Measurements from ENCODE around the gene FOXP1. TPM values are rescaled to one million over a fixed set of nuclear protein-coding genes. Genes with fewer than 3 reads are reported as not detected.

FOXP1 gene
- total and polyA plus RNA-seq, 9 of the 15 experiments (the other 6 are each of a cell fraction or from before 2014, with no cell fraction given): 7.7 to 34.5 (median 13.7) TPM

- no peaks in the 10 kb centered on the region for H4K20me1 ChIP-seq (replicated peaks; ENCODE audit: control insufficient read depth, insufficient read depth, low read length)
- H3K4me3 ChIP-seq: no peak overlapping the region
- H3K27me3 ChIP-seq (ENCODE audit: control insufficient read depth in 2 of 2, insufficient read depth in 2 of 2, low read length in 2 of 2): no peaks in the 10 kb centered on the region
- FAIRE-seq (no peak), ATAC-seq (no peak), DNase-seq (ENCODE audit: extremely low read depth in 1 of 4, low spot score in 3 of 4) (no peak)
- BruUV-seq (replicated peaks): no TSS peak
- 0 out of 3 replicates have a peak, but pooled peaks cover 3% of the 10 kb centered on the region for H3K36me3 ChIP-seq (ENCODE audit: control insufficient read depth, insufficient read depth, low read length)
- ChIA-PET POLR2A (interaction anchor here (0.7 to 0.8 kb wide), 2 partner anchors 18 to 220 kb away, joined by 3 read pairs; no protein-coding TSS in a partner anchor), CTCF (ENCODE audit: low intra/inter-chr PET ratio) (no interaction called here)
- no peak overlapping the region for H3K9ac ChIP-seq (ENCODE audit: insufficient read depth in 1 of 2, low read depth in 2 of 2, low read length in 2 of 2)
- no peak for TF ChIP-seq ZNF79 (CRISPR knock-in tag; IDR thresholded peaks at IDR 0.05; ENCODE audit: low read depth)
- no peak for TF ChIP-seq BCOR (IDR thresholded peaks at IDR 0.05)
- TF ChIP-seq TEAD1 (CRISPR knock-in tag; IDR thresholded peaks at IDR 0.05): no peak
- TF ChIP-seq SIRT6 (IDR thresholded peaks at IDR 0.05; ENCODE audit: low read depth, low read length): no peak
- TF ChIP-seq SREBF1 (IDR thresholded peaks at IDR 0.05; ENCODE audit: borderline replicate concordance, low read depth, low read length): no peak
- TF ChIP-seq ZNF75A (CRISPR knock-in tag; IDR thresholded peaks at IDR 0.05): no peak
- no peak for TF ChIP-seq HDAC6 (IDR thresholded peaks at IDR 0.05; ENCODE audit: low read depth, low read length)
- TF ChIP-seq E2F3 (CRISPR knock-in tag; IDR thresholded peaks at IDR 0.05): no peak
- no peak for TF ChIP-seq CBX1 (IDR thresholded peaks at IDR 0.05; ENCODE audit: low read depth)
- TF ChIP-seq FOXO4 (CRISPR knock-in tag; IDR thresholded peaks at IDR 0.05): no peak
- no peak overlapping the region for H3K4me2 ChIP-seq (ENCODE audit: insufficient read depth, low read length)
- H3K27ac ChIP-seq (ENCODE audit: extremely low read depth, low read depth, low read length): no peak overlapping the region
- intact Hi-C loops (cut with micrococcal nuclease): no loop called here
- H3K9me3 ChIP-seq (replicated peaks; ENCODE audit: control insufficient read depth, insufficient read depth, low read depth, low read length): no peaks in the 10 kb centered on the region
- H2AFZ ChIP-seq (ENCODE audit: low read depth, low read length): no peak overlapping the region
- no peaks in the 10 kb centered on the region for H3K4me1 ChIP-seq (replicated peaks in 1 of 2; ENCODE audit: control insufficient read depth in 2 of 2, insufficient read depth in 2 of 2, low read length in 2 of 2)
- H3K9me1 ChIP-seq (ENCODE audit: control insufficient read depth, insufficient read depth, low read length): no peaks in the 10 kb centered on the region
- no peaks in the 10 kb centered on the region for H3K79me2 ChIP-seq (ENCODE audit: control insufficient read depth, insufficient read depth, low read length)
- in situ Hi-C loops (cut with MboI): no loop called here
These were observed 15.3 kb downstream of the FOXP1 start for GRCh38 chr3:71568207-71568606.
